ENCODE results near the gene CLASP1. TPM values are rescaled to one million over a fixed set of nuclear protein-coding genes. Genes with fewer than 3 reads are reported as not detected.

The CLASP1 gene
- total and polyA plus RNA-seq, 2 donors (not counting 3 experiments of a cell fraction or from before 2014, with no cell fraction given) = 10.0 to 57.9 TPM

GRCh38 chr2:121532894-121533293 is 116.4 kb downstream of the CLASP1 start:
- intact Hi-C loops (cut with micrococcal nuclease) = no loop called here
- Histone ChIP-seq H4K20me1 (replicated peaks; ENCODE audit: control insufficient read depth, extremely low read depth, insufficient read depth, low read length) (no peaks in the 10 kb centered on the region), H3K4me3 (replicated peaks in 1 of 3; ENCODE audit: insufficient read depth in 1 of 3, low read depth in 1 of 3, low read length in 3 of 3) (no peak overlapping the region), H3K4me1 (ENCODE audit: control insufficient read depth, extremely low read depth, insufficient read depth, low read length) (peaks cover 18% of the 10 kb centered on the region), H3K36me3 (ENCODE audit: control insufficient read depth in 2 of 2, extremely low read depth in 1 of 2, insufficient read depth in 2 of 2, low read length in 2 of 2) (no peaks in the 10 kb centered on the region), H2AFZ (ENCODE audit: low read depth, low read length) (no peak overlapping the region), H3K27ac (ENCODE audit: insufficient read depth, low read depth, low read length) (no peak overlapping the region), H3K4me2 (ENCODE audit: insufficient read depth, low read length) (no peak overlapping the region), H3K9me1 (replicated peaks; ENCODE audit: control insufficient read depth, extremely low read depth, insufficient read depth, low read length) (no peaks in the 10 kb centered on the region), H3K9me3 (replicated peaks; ENCODE audit: control insufficient read depth, insufficient read depth, low read length) (no peaks in the 10 kb centered on the region), H3K79me2 (ENCODE audit: control insufficient read depth, insufficient read depth, low read length) (peaks cover 30% of the 10 kb centered on the region), H3K27me3 (ENCODE audit: control insufficient read depth in 2 of 2, insufficient read depth in 2 of 2, low read length in 2 of 2) (no peaks in the 10 kb centered on the region), H3K9ac (replicated peaks; ENCODE audit: extremely low read depth, insufficient read depth, low read length) (no peak overlapping the region)
- DNase-seq (ENCODE audit: low read depth, low spot score) (no peak), FAIRE-seq (no peak)
- ChIA-PET CTCF (interaction anchor here (0.7 to 3.9 kb wide), 9 partner anchors 12 to 438 kb away, joined by 3 to 68 read pairs (median 11); partner anchors contain the start of genes CLASP1 and NIFK), POLR2A (no interaction called here)
- TF ChIP-seq MAX (IDR thresholded peaks at IDR 0.05; ENCODE audit: insufficient read depth, insufficient read length) = no peak
- TF ChIP-seq FOS (IDR thresholded peaks at IDR 0.05; ENCODE audit: borderline replicate concordance, insufficient read depth, low read length) = no peak
- TF ChIP-seq GATA2 (IDR thresholded peaks at IDR 0.05; ENCODE audit: insufficient read depth, insufficient read length, low read depth, low read length) = no peak
- TF ChIP-seq JUN (IDR thresholded peaks at IDR 0.05; ENCODE audit: borderline replicate concordance, insufficient read depth, insufficient read length, low read depth) = no peak
- no peak for TF ChIP-seq POLR2A (IDR thresholded peaks at IDR 0.05; ENCODE audit: low read depth, low read length)
- TF ChIP-seq EZH2 (IDR thresholded peaks at IDR 0.05; ENCODE audit: borderline replicate concordance, low read depth, low read length, severe bottlenecking) = no peak
- TF ChIP-seq, protein P1, sequence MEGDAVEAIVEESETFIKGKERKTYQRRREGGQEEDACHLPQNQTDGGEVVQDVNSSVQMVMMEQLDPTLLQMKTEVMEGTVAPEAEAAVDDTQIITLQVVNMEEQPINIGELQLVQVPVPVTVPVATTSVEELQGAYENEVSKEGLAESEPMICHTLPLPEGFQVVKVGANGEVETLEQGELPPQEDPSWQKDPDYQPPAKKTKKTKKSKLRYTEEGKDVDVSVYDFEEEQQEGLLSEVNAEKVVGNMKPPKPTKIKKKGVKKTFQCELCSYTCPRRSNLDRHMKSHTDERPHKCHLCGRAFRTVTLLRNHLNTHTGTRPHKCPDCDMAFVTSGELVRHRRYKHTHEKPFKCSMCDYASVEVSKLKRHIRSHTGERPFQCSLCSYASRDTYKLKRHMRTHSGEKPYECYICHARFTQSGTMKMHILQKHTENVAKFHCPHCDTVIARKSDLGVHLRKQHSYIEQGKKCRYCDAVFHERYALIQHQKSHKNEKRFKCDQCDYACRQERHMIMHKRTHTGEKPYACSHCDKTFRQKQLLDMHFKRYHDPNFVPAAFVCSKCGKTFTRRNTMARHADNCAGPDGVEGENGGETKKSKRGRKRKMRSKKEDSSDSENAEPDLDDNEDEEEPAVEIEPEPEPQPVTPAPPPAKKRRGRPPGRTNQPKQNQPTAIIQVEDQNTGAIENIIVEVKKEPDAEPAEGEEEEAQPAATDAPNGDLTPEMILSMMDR (IDR thresholded peaks at IDR 0.05; ENCODE audit: extremely low read depth in 1 of 2, insufficient read depth in 1 of 2, low read depth in 1 of 2, low read length in 2 of 2) = no peak
- no TSS peak for BruUV-seq (replicated peaks)
- dilution Hi-C loops (cut with MboI; ENCODE audit: extremely low pct_ligation_motif_present, low sequenced_read_pairs) = no loop called here

Measured in endothelial cell of umbilical vein (primary cell).